ENCODE results near the gene DPY19L3. TPM values are rescaled to one million over a fixed set of nuclear protein-coding genes. Genes with fewer than 3 reads are reported as not detected.

DPY19L3 gene
- polyA plus RNA-seq, 1 donor from 2014 or later: 26.7 TPM

- Histone ChIP-seq H3F3A (ENCODE audit: insufficient read depth, low read length, poor library complexity, severe bottlenecking) (no peaks in the 10 kb centered on the region), H4K20me1 (ENCODE audit: insufficient read depth) (no peaks in the 10 kb centered on the region), H3K4me2 (ENCODE audit: low read length) (no peak overlapping the region), H2AFZ (ENCODE audit: low read depth, low read length) (no peak overlapping the region), H3K9ac (ENCODE audit: low read length) (no peak overlapping the region), H3K36me3 (ENCODE audit: insufficient read depth, low read length) (no peaks in the 10 kb centered on the region), H3K9me3 (ENCODE audit: low read length) (no peaks in the 10 kb centered on the region), H3K79me2 (replicated peaks; ENCODE audit: insufficient read depth, low read length) (no peaks in the 10 kb centered on the region), H3K4me3 (ENCODE audit: low read length) (no peak overlapping the region), H3K9me2 (ENCODE audit: insufficient read depth, low read length) (no peaks in the 10 kb centered on the region), H3K27me3 (ENCODE audit: insufficient read depth, low read depth, low read length) (no peaks in the 10 kb centered on the region), H3K27ac (ENCODE audit: low read length) (no peak overlapping the region)
- no peak for TF ChIP-seq REST (IDR thresholded peaks at IDR 0.05; ENCODE audit: borderline replicate concordance)
- no peak for TF ChIP-seq SMC3 (conservative IDR thresholded peaks at IDR 0.05; ENCODE audit: poor library complexity)
- TF ChIP-seq MXI1 (conservative IDR thresholded peaks at IDR 0.05; ENCODE audit: poor library complexity, severe bottlenecking): no peak
- no peak for TF ChIP-seq TAF1 (IDR thresholded peaks at IDR 0.05; ENCODE audit: low read depth)
- TF ChIP-seq RAD21 (conservative IDR thresholded peaks at IDR 0.05): no peak
- TF ChIP-seq CTCF (IDR thresholded peaks at IDR 0.05; ENCODE audit: poor library complexity, severe bottlenecking): no peak
- no peak for TF ChIP-seq EP300 (conservative IDR thresholded peaks at IDR 0.05; ENCODE audit: poor library complexity, severe bottlenecking)
- no peak for TF ChIP-seq EZH2 (IDR thresholded peaks at IDR 0.05; ENCODE audit: borderline replicate concordance, insufficient read depth, low read length, poor library complexity, severe bottlenecking)
- TF ChIP-seq POLR2AphosphoS5 (IDR thresholded peaks at IDR 0.05): no peak
Observed at GRCh38 chr19:32392901-32393300, 12.7 kb upstream of the DPY19L3 start.

- Histone ChIP-seq H3K9me3 (ENCODE audit: low read length) (no peaks in the 10 kb centered on the region), H2AFZ (ENCODE audit: low read depth, low read length) (no peak overlapping the region), H3K79me2 (replicated peaks; ENCODE audit: insufficient read depth, low read length) (no peaks in the 10 kb centered on the region), H3K9me2 (ENCODE audit: insufficient read depth, low read length) (no peaks in the 10 kb centered on the region), H3K27me3 (ENCODE audit: insufficient read depth, low read depth, low read length) (no peaks in the 10 kb centered on the region), H3K27ac (ENCODE audit: low read length) (no peak overlapping the region), H3K36me3 (ENCODE audit: insufficient read depth, low read length) (no peaks in the 10 kb centered on the region), H3F3A (ENCODE audit: insufficient read depth, low read length, poor library complexity, severe bottlenecking) (no peaks in the 10 kb centered on the region), H3K4me3 (ENCODE audit: low read length) (no peak overlapping the region), H3K4me2 (ENCODE audit: low read length) (no peak overlapping the region), H4K20me1 (ENCODE audit: insufficient read depth) (no peaks in the 10 kb centered on the region), H3K9ac (ENCODE audit: low read length) (no peak overlapping the region)
- TF ChIP-seq SMC3 (conservative IDR thresholded peaks at IDR 0.05; ENCODE audit: poor library complexity) (no peak), EP300 (conservative IDR thresholded peaks at IDR 0.05; ENCODE audit: poor library complexity, severe bottlenecking) (no peak), EZH2 (IDR thresholded peaks at IDR 0.05; ENCODE audit: borderline replicate concordance, insufficient read depth, low read length, poor library complexity, severe bottlenecking) (no peak), CTCF (IDR thresholded peaks at IDR 0.05; ENCODE audit: poor library complexity, severe bottlenecking) (no peak), MXI1 (conservative IDR thresholded peaks at IDR 0.05; ENCODE audit: poor library complexity, severe bottlenecking) (no peak), TAF1 (IDR thresholded peaks at IDR 0.05; ENCODE audit: low read depth) (no peak), RAD21 (conservative IDR thresholded peaks at IDR 0.05) (no peak), POLR2AphosphoS5 (IDR thresholded peaks at IDR 0.05) (no peak), REST (IDR thresholded peaks at IDR 0.05; ENCODE audit: borderline replicate concordance) (no peak)
Observed at GRCh38 chr19:32396046-32396652, 9.4 kb upstream of the DPY19L3 start.

Measured in neural cell (in vitro differentiated cells).